ENCODE results near the gene FXYD6.
"Not testable (repeated sequence)": the region's sequence is repeated elsewhere in the genome, so short reads cannot be mapped to it uniquely, and the experiment has no call there.

FXYD6 gene

GRCh38 chr11:117816151-117816741, 60.2 kb downstream of the FXYD6 start:
- H4K20me1 ChIP-seq (ENCODE audit: insufficient read depth, low read length): no peaks in the 10 kb centered on the region
- H2AFZ ChIP-seq (ENCODE audit: low read depth, low read length): no peak overlapping the region
- no peaks in the 10 kb centered on the region for H3K79me2 ChIP-seq (ENCODE audit: low read length)
- H3K4me1 ChIP-seq (ENCODE audit: low read length): peaks cover 71% of the 10 kb centered on the region
- H3K4me2 ChIP-seq (ENCODE audit: low read length): peak overlapping the region; percentile 95
- H3K27ac ChIP-seq (ENCODE audit: low read length): peak overlapping the region; percentile 97
- peak overlapping the region; percentile 54 for H3K4me3 ChIP-seq (ENCODE audit: low read length)
- H3K9me3 ChIP-seq (ENCODE audit: insufficient read depth, low read length): no peaks in the 10 kb centered on the region
- TF ChIP-seq CTCF (IDR thresholded peaks at IDR 0.05; ENCODE audit: low read depth, low read length) (no peak), EZH2phosphoT487 (IDR thresholded peaks at IDR 0.05; ENCODE audit: low read depth) (no peak)
- no peaks in the 10 kb centered on the region for H3K27me3 ChIP-seq (ENCODE audit: low read depth, low read length)
- no peaks in the 10 kb centered on the region for H3K36me3 ChIP-seq (replicated peaks; ENCODE audit: low read depth, low read length)
- H3K9ac ChIP-seq (ENCODE audit: low read length): peak overlapping the region; percentile 96

- peak overlapping the region; percentile 95 for H3K4me2 ChIP-seq (ENCODE audit: low read length)
These were observed 61.1 kb downstream of the FXYD6 start for GRCh38 chr11:117815262-117815803.

GRCh38 chr11:117814766-117815261, 61.6 kb downstream of the FXYD6 start:
- TF ChIP-seq CTCF (IDR thresholded peaks at IDR 0.05; ENCODE audit: low read depth, low read length): no peak
- TF ChIP-seq EZH2phosphoT487 (IDR thresholded peaks at IDR 0.05; ENCODE audit: low read depth): no peak
- H2AFZ ChIP-seq (ENCODE audit: low read depth, low read length): no peak overlapping the region
- no peaks in the 10 kb centered on the region for H3K79me2 ChIP-seq (ENCODE audit: low read length)
- no peaks in the 10 kb centered on the region for H3K36me3 ChIP-seq (replicated peaks; ENCODE audit: low read depth, low read length)
- H3K4me3 ChIP-seq (ENCODE audit: low read length): peak overlapping the region; percentile 72
- H3K27ac ChIP-seq (ENCODE audit: low read length): peak overlapping the region; percentile 97
- H3K4me2 ChIP-seq (ENCODE audit: low read length): peak overlapping the region; percentile 95
- H3K9ac ChIP-seq (ENCODE audit: low read length): peak overlapping the region; percentile 96
- peaks cover 68% of the 10 kb centered on the region for H3K4me1 ChIP-seq (ENCODE audit: low read length)
- H3K27me3 ChIP-seq (ENCODE audit: low read depth, low read length): no peaks in the 10 kb centered on the region
- no peaks in the 10 kb centered on the region for H3K9me3 ChIP-seq (ENCODE audit: insufficient read depth, low read length)
- H4K20me1 ChIP-seq (ENCODE audit: insufficient read depth, low read length): no peaks in the 10 kb centered on the region

More at GRCh38 chr11:117815262-117815803, 61.1 kb downstream of the FXYD6 start:
- H3K9me3 ChIP-seq (ENCODE audit: insufficient read depth, low read length): no peaks in the 10 kb centered on the region
- peak overlapping the region; percentile 97 for H3K27ac ChIP-seq (ENCODE audit: low read length)
- no peak overlapping the region for H2AFZ ChIP-seq (ENCODE audit: low read depth, low read length)
- H3K9ac ChIP-seq (ENCODE audit: low read length): peak overlapping the region; percentile 96
- peak overlapping the region; percentile 72 for H3K4me3 ChIP-seq (ENCODE audit: low read length)
- peaks cover 71% of the 10 kb centered on the region for H3K4me1 ChIP-seq (ENCODE audit: low read length)
- no peaks in the 10 kb centered on the region for H3K36me3 ChIP-seq (replicated peaks; ENCODE audit: low read depth, low read length)
- H4K20me1 ChIP-seq (ENCODE audit: insufficient read depth, low read length): no peaks in the 10 kb centered on the region
- no peak for TF ChIP-seq EZH2phosphoT487 (IDR thresholded peaks at IDR 0.05; ENCODE audit: low read depth)
- TF ChIP-seq CTCF (IDR thresholded peaks at IDR 0.05; ENCODE audit: low read depth, low read length): no peak
- H3K79me2 ChIP-seq (ENCODE audit: low read length): no peaks in the 10 kb centered on the region
- no peaks in the 10 kb centered on the region for H3K27me3 ChIP-seq (ENCODE audit: low read depth, low read length)

GRCh38 chr11:117814204-117814765, 62.2 kb downstream of the FXYD6 start:
- no peak overlapping the region for H2AFZ ChIP-seq (ENCODE audit: low read depth, low read length)
- H3K4me2 ChIP-seq (ENCODE audit: low read length): peak overlapping the region; percentile 95
- peak overlapping the region; percentile 97 for H3K27ac ChIP-seq (ENCODE audit: low read length)
- H3K4me1 ChIP-seq (ENCODE audit: low read length): peaks cover 68% of the 10 kb centered on the region
- peak overlapping the region; percentile 72 for H3K4me3 ChIP-seq (ENCODE audit: low read length)
- no peaks in the 10 kb centered on the region for H3K9me3 ChIP-seq (ENCODE audit: insufficient read depth, low read length)
- H3K79me2 ChIP-seq (ENCODE audit: low read length): no peaks in the 10 kb centered on the region
- H3K27me3 ChIP-seq (ENCODE audit: low read depth, low read length): no peaks in the 10 kb centered on the region
- no peaks in the 10 kb centered on the region for H3K36me3 ChIP-seq (replicated peaks; ENCODE audit: low read depth, low read length)
- H4K20me1 ChIP-seq (ENCODE audit: insufficient read depth, low read length): no peaks in the 10 kb centered on the region
- TF ChIP-seq CTCF (IDR thresholded peaks at IDR 0.05; ENCODE audit: low read depth, low read length): no peak
- no peak for TF ChIP-seq EZH2phosphoT487 (IDR thresholded peaks at IDR 0.05; ENCODE audit: low read depth)
- H3K9ac ChIP-seq (ENCODE audit: low read length): peak overlapping the region; percentile 96

GRCh38 chr11:117810056-117810451, 66.4 kb downstream of the FXYD6 start:
- peak overlapping the region; percentile 68 for H3K4me3 ChIP-seq (ENCODE audit: low read length)
- not testable (repeated sequence) for H3K9me3 ChIP-seq (ENCODE audit: insufficient read depth, low read length); H3K79me2 ChIP-seq (ENCODE audit: low read length); H2AFZ ChIP-seq (ENCODE audit: low read depth, low read length); H3K27me3 ChIP-seq (ENCODE audit: low read depth, low read length); H4K20me1 ChIP-seq (ENCODE audit: insufficient read depth, low read length); H3K27ac ChIP-seq (ENCODE audit: low read length); H3K36me3 ChIP-seq (replicated peaks; ENCODE audit: low read depth, low read length)
- H3K4me2 ChIP-seq (ENCODE audit: low read length): peak overlapping the region; percentile 76
- H3K9ac ChIP-seq (ENCODE audit: low read length): peak overlapping the region; percentile 52; the same call in 1 of the 2 replicates
- H3K4me1 ChIP-seq (ENCODE audit: low read length): peaks cover 48% of the 10 kb centered on the region

All from OCI-LY3 (cell line).